Epithelial cell of esophagus (primary cell): Measurements from ENCODE around the gene PTPRS.

Experiments used
- DNase-seq: peaks from one replicate; pipeline ENCODE4 v3.0.0; 2010; ENCODE audit warnings: low read depth
- H3K4me3 ChIP-seq: 2 replicates; pipeline ENCODE4 v1.5.1; 2011; ENCODE audit warnings: mild to moderate bottlenecking, low read length, control low read depth
- TF ChIP-seq, protein P1 (sequence below): IDR thresholded peaks from 2 replicates; pipeline ENCODE4 v1.5.1; 2011; ENCODE audit warnings: low read depth, mild to moderate bottlenecking, low read length, control low read depth, inconsistent platforms; ENCODE audit not compliant: insufficient read depth; ENCODE audit errors: missing control alignments

Gene PTPRS

DNA sequence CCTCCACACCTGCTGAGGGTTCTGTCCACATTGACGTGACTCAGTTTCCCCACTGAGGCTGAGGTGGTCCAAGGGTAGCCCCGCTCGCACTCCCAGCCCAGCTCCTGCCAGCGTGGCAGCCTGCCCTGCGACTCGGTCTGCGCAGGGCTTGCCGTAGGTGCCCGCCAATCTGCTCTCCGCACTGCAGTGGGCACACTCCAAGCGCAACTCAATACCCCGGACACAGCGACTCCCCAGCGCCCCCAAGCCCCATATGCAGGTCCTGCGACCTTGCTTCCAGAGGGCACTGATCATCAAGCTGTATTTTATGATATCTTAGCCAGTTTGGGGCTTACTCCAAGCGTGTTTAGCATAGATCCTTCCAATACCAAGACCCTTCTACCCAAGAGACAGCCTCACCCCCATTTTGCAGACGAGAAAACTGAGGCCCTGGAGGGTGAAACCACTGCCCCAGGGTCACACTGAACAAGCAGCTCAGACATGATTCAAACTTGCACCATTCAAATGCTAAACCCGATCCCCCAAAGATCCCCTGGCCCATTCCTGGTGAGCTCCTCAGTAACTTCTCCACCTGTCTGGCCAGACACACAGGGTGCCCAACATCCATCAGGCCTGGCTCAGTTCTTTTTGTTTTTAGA, 13.5 kb downstream of the PTPRS start:
- DNase-seq, result no peak
- TF ChIP-seq, protein P1, sequence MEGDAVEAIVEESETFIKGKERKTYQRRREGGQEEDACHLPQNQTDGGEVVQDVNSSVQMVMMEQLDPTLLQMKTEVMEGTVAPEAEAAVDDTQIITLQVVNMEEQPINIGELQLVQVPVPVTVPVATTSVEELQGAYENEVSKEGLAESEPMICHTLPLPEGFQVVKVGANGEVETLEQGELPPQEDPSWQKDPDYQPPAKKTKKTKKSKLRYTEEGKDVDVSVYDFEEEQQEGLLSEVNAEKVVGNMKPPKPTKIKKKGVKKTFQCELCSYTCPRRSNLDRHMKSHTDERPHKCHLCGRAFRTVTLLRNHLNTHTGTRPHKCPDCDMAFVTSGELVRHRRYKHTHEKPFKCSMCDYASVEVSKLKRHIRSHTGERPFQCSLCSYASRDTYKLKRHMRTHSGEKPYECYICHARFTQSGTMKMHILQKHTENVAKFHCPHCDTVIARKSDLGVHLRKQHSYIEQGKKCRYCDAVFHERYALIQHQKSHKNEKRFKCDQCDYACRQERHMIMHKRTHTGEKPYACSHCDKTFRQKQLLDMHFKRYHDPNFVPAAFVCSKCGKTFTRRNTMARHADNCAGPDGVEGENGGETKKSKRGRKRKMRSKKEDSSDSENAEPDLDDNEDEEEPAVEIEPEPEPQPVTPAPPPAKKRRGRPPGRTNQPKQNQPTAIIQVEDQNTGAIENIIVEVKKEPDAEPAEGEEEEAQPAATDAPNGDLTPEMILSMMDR, result no peak
- no peak overlapping the region for H3K4me3 ChIP-seq

DNA sequence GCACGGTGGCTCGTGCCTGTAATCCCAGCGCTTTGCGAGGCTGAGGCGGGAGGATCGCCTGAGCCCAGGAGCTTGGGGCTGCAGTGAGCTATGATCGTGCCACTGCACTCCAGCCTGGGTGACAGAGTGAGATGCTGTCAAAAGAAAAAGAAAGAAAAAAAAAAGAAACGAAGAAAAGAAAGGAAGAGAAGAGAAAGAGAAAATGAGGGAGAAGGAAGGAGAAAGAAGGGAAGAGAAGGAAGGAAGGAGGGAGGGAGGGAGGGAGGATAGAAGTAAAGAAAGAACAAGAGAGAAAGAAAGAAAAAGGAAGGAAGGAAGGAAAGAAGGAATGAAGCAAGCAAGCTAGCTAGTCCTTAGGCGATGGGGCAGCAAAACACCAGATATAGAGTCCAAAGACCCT, 14.1 kb downstream of the PTPRS start:
- TF ChIP-seq, protein P1, result no peak
- no peak for DNase-seq

DNA sequence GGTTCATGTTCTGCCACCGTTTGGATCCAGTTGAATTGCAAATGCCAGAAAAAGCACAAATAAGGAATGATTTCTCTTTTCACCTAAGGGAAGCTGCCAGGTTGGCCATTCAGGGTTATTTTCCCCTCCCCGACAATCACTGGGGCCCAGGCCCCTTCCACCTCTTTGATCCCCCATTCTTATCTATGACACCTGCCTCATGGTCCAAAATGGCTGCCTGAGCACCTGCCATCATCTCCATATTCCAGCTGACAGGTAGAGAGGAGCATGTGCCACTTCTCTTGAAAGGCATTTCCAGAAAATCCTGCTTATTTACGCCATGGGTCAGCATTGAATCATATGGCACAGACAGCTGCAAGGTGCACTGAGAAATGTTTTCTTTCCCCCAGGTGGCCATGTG, 15.7 kb downstream of the PTPRS start:
- TF ChIP-seq, protein P1, result no peak
- no peak overlapping the region for H3K4me3 ChIP-seq

More for the DNA sequence above, 14.1 kb downstream of the PTPRS start:
- H3K4me3 ChIP-seq, result no peak overlapping the region

DNA sequence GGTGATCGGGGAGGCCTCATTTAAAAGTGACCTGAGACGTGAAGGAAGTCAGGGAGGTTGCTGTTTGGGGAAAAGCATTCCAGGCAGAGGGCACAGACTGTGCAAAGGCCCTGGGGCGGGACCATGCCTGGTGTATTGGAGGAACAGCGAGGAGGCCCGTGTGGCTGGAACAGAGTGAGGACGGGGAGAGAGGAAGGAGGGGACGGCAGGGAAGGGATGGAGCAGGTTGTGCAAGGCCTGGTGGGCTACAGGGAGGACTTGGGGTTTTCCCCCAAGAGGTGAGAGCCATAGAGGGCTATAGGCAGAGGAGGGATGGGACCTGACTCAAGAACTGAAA, 17.2 kb downstream of the PTPRS start:
- TF ChIP-seq, protein P1, result no peak
- DNase-seq, result no peak
- no peak overlapping the region for H3K4me3 ChIP-seq

More for the DNA sequence above, 15.7 kb downstream of the PTPRS start:
- DNase-seq, result no peak

DNA sequence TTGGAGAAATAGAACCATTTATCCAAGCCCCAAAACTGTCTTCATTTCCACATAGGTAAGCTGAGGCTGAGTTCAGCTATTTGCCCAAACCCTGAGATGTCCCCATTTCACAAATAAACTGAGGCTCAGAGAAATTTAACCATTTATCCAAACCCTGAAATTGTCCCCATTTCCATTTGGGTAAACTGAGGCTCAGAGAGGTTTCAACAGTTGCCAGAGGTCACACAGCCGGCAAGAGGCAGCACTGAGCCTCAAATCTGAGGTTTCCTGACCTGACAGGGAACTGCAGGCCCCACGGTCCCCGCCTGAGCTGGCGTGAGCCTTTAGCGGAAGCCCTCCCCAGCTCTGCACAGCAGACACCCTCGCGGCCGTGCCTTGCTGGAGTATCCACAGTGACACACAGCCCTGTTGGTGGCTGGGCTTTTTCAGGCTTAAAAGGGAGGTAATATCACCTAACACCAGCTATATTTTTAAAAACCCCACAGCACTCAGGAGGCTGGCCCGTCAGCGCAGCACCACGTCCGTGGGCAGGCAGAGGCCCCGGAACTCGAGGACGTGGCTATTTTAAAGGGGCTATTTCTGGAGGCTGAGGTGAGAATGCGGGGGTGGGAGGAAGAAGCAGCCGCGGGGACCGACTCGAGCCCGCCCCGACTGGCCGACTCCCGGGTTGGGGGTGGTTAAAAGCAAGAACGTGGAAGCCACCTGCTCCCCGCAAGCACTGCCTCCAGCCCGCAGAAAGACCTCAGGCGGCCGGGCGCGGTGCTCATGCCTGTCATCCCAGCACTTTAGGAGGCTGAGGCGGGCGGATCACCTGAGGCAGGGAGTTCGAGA, 18.5 kb downstream of the PTPRS start:
- no peak overlapping the region for H3K4me3 ChIP-seq
- TF ChIP-seq, protein P1, result no peak
- no peak for DNase-seq

DNA sequence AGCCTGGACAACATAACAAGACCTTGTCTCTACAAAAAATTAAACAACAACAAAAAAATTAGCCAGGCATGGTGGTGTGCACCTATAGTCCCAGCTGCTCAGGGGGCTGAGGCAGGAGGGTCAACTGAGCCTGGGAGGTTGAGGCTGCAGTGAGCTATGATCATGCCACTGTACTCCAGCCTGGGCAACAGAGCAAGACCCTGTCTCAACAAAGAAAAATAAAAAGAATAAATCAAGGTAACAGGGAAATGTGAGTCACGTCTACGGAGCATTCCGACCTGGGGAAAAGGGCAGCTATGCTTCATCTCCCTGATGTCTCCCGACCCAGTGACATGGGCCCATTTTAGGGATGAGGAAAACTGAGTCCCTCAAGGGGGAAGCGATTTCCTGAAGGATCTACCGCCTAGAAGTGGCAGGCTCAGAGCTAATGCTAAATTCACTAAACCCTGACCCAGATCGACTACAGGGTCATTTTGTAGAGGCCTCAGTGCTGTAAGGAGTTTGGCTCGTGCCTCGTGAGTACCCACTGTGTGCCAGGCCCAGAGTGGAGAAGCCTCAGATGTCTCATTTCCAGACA, 19.5 kb downstream of the PTPRS start:
- H3K4me3 ChIP-seq, result no peak overlapping the region
- TF ChIP-seq, protein P1, result no peak
- DNase-seq, result no peak
